HG03342 (cell line): ENCODE results near the gene B4GALNT4.
"Not testable (repeated sequence)": the region's sequence is repeated elsewhere in the genome, so short reads cannot be mapped to it uniquely, and the experiment has no call there.

Experiments used
- ATAC-seq: cut with Tn5 transposase; IDR thresholded peaks from one replicate; pipeline ENCODE4 v1.9.1; 2021; ENCODE audit warnings: mild to moderate bottlenecking, moderate library complexity; ENCODE audit not compliant: unreplicated experiment

B4GALNT4 gene

DNA sequence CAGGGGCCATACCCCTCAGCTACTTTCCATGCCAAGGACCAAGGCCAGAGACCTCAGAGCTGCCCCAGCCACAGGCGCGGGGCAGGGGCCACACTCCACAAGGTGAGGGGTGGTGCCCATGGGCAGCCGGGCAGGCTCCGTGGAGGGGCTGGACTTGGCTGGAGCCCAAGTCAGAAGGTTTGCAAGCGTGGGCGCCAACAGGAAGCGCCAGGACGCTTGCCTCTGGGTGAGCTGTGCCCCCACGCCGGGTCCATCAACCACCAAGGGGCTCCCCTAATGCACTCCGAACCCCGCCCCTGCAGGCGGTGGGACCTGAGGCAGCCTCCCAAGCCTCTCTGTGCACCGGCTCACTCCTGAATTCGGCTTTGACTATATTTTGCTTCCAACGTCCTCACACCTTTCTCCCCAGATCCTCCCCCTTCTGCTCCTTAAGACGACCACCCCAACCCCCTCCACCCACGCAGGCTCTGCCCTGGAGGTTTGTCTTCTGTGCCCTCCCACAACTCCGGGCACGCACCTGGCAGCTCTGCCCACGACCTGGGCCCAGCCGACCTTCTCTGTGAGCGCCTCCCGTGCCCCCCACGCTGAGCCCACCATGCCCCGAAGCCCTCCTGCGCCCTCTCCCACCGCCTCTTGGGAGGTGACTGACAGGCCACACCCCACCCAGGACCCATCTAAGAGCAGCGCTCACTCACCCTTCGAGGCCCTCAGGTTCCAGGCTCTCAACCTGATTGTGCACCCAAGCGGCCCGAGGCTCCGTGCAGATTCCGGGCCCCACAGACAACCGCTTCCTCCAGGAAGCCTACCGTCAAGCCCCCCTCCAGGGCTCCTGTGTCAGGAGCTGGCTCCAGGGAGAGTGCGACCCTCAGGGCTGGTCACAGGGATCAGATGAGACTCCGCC, 22.1 kb downstream of the B4GALNT4 start:
- no peak for ATAC-seq

DNA sequence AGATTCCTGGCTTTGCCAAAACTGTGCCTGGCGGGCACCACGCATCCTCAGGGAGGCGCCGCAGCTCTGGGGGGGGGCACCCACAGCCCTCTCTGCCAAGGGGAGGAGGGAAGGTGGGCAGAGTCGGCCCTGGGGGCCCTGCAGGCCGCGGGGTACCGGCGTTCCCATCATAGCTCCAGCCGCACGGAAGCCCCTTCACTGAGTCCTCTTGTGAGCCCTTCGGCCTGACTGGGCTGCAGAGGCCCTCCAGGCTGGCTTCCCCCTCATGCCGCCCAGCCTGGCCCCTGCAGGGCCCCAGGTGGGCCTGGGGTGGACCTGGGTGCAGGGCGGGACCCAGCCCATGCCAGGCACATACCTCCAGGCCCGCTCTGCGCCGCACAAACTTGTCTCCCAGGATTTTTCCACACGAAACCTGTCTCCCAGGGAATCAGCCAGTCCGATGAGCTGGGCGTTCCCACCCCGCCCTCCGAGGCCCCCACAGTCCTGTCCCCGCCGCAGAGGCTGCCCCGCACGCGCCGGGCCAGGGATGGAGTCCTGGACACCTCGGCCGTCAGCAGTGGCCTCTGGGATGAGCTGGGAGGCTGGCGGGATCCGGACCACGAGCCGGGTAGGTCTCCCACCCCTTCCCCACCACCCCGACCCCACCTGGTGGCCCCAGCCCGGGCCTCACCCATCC, 22.9 kb downstream of the B4GALNT4 start:
- ATAC-seq, result no peak

DNA sequence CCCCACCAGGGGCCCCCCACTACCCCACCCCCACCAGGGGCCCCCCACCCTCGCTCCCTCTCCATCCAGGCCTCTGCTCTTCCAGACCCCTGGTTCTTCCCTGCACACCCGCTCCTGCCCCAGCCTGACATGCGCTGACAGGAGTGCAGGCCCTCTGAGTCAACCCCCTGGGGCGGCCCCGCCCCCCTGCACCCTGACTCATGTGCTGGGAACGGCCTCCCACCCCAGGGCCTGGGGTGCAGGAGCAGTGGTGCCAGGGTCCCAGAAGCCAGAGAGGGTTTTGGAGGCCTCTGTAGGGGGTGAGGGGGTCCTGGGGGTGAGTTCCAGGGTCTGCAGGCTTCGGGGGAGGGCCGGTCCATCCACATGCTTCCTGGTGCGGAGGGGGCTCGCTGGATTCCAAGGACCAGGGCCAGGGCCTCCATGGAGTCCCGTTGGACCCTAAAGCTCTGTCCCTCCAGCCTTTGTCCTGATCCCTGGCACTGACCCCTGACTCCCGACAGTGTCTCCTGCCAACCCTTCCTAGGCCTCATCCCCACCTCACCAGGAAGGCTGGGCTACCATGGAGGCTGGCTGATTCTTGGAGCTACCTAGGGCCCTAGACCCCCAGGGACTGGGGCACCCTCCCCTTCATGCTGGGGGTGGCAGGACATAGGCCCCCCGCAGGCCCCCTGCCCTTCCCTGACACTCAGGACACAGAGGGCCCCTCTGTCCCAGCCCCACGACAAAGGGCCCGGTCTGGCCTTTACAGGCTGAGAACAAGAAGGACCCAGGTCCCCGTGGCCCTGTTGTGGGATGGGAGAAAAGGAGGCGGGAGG, 24.1 kb downstream of the B4GALNT4 start:
- ATAC-seq, result no peak

DNA sequence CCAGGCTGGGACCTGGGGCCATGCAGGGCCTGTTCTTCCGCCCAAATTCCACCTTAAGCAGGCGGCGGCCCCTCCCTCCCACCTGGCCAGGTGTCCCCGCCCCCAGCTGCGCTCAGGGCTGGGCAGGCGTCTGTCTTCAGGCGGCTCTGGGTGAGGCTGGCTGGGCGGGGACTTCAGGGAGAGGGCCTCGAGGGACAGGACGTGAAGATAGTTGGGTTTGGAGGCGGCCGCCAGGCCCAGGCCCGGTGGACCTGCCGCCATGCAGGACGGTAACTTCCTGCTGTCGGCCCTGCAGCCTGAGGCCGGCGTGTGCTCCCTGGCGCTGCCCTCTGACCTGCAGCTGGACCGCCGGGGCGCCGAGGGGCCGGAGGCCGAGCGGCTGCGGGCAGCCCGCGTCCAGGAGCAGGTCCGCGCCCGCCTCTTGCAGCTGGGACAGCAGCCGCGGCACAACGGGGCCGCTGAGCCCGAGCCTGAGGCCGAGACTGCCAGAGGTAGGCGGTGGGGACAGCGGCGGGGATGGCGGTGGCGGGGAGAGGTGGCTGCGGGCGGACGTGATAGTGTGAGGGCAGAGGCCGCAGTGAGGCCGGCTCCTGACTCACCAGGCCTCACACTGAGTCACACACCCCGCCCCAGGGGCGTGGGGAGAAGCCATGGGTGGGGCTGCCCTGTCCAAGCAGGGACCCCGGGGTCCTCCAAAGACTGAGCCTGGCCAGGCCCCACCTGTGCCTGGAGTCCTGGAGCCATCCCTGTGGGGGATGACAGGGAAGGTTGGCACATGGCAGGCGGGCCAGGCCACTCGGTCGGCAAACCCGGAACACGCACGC, 24.9 kb downstream of the B4GALNT4 start, which contains the start of gene PKP3:
Gene PKP3 (plus strand): TSS at position 176 of the 824 bp plus-strand sequence. CDS start 84 bp downstream, at position 260.
- no peak for ATAC-seq

DNA sequence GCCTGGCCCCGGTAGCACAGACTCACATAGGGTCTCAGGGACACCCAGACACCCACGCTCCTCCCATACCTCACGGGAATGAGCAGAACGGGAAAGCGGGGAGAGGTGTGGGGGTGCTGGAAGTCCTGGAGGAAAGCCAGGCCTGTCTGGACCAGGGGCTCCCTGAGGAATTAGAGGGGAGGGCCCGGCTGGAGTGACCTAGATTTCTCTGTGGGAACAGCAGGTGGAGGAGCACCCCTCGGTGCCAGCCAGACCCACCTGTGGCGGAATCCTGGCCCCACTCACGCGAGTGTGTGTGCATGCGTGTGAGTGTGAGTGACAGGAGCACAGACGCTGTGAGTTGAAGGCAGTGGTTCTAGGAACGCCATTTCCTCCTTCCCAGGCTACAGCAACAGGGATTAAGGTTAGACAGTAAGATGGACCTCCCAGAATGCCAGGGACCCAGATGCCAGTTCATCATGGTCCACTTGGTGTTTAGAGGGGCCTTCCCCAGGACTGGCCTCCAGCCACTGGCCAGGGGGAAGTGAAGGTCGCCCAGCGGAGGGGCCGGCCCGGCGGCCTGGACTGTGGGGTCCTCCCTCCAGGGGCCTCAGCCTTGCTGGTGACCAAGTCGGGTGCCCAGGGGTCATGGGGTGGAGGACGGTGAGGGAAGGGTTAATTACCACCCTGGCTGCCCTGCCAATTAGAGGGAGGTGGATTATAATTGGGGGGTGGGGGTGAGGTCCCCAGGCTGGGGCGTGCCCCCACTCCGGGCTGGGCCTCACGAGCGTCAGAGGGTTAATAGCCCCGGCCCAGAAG, 25.8 kb downstream of the B4GALNT4 start:
- no peak for ATAC-seq

DNA sequence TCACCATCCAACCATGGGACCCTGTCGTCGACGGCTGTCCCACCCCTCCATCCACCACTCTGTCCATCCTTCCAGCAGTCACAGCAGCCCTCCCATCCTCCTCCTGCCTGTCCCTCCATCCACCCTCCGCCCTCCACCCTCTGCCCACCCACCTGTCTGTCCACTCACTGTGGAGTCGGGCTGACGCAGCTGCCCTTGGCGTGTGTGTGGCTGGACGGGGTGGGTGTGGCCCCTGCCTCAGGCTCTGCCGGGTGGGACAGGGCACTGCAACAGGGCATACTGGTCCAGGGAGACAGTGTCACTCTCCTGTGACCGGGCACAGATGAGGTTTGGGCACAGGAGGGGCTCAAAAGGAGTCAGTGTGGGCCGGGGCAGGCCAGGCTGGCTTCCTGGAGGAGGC, 26.6 kb downstream of the B4GALNT4 start:
- ATAC-seq, result no peak

DNA sequence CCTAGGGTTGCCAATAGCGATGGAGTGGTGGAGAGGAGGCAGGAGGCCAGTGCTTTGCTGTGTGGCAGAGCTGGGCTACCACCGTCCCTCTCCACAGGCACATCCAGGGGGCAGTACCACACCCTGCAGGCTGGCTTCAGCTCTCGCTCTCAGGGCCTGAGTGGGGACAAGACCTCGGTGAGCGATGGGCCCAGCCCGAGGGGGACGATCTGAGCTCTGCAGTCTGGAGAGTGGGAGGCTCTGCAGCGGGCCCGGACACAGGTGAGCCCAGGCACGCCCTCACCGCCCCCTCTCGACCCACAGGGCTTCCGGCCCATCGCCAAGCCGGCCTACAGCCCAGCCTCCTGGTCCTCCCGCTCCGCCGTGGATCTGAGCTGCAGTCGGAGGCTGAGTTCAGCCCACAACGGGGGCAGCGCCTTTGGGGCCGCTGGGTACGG, 27.2 kb downstream of the B4GALNT4 start:
- ATAC-seq, result no peak

DNA sequence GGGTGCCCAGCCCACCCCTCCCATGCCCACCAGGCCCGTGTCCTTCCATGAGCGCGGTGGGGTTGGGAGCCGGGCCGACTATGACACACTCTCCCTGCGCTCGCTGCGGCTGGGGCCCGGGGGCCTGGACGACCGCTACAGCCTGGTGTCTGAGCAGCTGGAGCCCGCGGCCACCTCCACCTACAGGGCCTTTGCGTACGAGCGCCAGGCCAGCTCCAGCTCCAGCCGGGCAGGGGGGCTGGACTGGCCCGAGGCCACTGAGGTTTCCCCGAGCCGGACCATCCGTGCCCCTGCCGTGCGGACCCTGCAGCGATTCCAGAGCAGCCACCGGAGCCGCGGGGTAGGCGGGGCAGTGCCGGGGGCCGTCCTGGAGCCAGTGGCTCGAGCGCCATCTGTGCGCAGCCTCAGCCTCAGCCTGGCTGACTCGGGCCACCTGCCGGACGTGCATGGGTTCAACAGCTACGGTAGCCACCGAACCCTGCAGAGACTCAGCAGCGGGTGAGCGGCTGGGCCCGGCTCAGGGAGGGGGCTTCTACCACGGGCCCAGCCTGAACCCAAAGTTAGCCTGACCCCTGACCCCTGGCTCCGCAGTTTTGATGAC, 27.7 kb downstream of the B4GALNT4 start:
- no peak for ATAC-seq

DNA sequence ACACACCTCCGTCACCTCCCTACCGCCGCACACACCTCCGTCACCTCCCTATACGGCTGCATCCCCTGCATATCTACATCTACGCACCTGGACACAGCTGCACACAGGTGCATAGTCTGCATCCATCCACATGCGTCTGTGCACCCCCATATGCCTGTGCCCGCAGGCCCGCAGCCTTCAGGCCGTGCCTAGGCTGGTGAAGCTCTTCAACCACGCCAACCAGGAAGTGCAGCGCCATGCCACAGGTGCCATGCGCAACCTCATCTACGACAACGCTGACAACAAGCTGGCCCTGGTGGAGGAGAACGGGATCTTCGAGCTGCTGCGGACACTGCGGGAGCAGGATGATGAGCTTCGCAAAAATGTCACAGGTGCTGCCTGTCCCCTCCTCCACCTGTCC, 29.5 kb downstream of the B4GALNT4 start:
- ATAC-seq, result no peak

DNA sequence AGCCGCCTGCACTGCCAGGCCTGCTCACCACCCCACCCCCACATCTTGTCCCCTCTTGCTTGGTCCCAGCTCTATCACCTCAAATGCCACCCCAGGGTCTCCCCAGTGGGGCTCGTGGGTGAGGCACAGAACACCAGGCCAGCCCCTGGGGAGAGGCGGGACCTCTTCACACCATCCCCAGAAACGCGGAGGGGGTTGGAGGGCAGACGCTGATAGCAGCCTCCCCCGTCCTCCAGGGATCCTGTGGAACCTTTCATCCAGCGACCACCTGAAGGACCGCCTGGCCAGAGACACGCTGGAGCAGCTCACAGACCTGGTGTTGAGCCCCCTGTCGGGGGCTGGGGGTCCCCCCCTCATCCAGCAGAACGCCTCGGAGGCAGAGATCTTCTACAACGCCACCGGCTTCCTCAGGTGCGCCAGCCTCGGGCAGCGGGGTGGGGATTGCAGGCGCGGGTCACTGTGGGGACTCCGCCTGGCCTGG, 30.5 kb downstream of the B4GALNT4 start:
- ATAC-seq, result no peak

DNA sequence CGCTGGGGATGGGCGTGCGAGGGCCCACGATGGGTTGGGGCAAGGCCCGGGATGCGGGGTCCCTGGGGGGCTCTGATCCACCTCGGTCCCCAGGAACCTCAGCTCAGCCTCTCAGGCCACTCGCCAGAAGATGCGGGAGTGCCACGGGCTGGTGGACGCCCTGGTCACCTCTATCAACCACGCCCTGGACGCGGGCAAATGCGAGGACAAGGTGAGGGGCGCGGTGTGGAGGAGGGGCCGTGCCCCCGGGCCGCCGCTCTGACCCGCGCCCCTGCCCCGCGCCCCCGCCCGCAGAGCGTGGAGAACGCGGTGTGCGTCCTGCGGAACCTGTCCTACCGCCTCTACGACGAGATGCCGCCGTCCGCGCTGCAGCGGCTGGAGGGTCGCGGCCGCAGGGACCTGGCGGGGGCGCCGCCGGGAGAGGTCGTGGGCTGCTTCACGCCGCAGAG, 31.0 kb downstream of the B4GALNT4 start:
- ATAC-seq, result no peak

DNA sequence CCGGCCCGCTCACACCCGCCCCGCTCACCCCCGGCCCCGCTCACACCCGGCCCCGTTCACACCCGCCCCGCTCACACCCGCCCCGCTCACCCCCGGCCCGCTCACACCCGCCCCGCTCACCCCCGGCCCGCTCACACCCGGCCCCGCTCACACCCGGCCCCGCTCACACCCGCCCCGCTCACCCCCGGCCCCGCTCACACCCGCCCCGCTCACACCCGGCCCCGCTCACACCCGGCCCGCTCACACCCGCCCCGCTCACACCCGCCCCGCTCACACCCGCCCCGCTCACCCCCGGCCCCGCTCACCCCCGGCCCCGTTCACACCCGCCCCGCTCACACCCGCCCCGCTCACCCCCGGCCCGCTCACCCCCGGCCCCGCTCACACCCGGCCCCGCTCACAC, 31.9 kb downstream of the B4GALNT4 start:
- not testable (repeated sequence) for ATAC-seq

DNA sequence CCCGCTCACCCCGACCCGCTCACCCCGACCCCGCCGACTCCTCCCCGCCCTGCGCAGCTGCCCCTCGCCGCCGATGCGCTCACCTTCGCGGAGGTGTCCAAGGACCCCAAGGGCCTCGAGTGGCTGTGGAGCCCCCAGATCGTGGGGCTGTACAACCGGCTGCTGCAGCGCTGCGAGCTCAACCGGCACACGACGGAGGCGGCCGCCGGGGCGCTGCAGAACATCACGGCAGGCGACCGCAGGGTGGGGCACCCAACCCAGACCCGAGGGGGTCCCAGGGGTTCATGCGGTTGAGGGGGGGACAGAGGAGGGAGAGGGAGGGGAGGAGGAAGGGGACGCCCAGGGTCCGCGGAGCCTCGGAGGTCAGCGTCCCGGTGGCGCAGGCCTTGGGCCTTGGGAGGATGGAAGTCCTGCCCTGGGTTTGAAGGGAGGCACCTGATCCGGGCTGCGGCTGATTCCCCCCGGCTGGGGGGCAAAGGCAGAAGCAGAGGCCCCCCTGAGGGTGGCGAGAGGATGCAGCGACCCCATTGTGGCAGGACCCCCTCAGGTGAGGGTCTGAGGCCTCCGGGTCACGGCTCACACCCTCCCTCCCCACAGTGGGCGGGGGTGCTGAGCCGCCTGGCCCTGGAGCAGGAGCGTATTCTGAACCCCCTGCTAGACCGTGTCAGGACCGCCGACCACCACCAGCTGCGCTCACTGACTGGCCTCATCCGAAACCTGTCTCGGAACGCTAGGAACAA, 33.9 kb downstream of the B4GALNT4 start:
- no peak for ATAC-seq

DNA sequence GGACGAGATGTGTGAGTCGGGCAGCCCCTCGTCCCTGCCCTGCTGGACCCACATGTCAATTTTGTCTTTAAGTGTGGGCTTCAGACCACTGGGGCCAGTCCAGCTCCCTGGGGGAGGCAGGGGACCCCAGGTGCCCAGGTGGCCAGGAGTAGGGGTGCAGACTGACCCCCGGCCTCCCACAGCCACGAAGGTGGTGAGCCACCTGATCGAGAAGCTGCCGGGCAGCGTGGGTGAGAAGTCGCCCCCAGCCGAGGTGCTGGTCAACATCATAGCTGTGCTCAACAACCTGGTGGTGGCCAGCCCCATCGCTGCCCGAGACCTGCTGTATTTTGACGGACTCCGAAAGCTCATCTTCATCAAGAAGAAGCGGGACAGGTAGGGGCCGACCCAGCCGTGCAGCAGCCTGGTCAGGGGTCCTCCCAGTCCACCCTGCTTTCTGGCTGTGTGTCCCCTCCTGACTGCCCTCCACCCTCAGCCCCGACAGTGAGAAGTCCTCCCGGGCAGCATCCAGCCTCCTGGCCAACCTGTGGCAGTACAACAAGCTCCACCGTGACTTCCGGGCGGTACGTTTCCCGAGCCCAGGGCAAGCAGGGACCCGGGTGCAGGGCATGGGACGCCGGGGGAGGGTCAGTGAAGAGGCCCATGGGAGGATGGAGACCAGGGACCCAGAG, 34.6 kb downstream of the B4GALNT4 start:
- ATAC-seq, result no peak

DNA sequence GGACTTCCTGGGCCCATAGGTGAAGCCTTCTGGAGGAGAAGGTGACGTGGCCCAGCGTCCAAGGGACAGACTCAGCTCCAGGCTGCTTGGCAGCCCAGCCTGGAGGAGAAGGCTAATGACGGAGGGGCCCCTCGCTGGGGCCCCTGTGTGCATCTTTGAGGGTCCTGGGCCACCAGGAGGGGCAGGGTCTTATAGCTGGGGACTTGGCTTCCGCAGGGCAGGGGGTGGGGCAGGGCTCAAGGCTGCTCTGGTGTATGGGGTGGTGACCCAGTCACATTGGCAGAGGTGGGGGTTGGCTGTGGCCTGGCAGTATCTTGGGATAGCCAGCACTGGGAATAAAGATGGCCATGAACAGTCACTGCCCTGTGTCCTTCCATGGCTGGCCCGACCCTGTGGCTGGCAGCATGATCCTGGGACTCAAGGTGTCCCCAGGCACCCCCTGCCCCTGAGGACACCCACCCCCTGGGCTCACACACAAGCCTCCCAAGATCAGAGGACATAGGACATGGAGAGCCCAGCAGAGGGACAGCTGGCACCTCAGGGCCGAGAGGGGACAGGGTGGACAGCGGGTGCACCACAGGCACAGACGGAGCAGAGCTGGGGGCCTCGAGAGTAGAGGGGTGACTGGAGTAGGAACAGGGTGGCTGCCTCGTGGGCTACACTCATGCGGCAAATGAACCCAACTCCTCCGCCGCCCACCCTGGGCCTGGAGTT, 35.4 kb downstream of the B4GALNT4 start:
- no peak for ATAC-seq

DNA sequence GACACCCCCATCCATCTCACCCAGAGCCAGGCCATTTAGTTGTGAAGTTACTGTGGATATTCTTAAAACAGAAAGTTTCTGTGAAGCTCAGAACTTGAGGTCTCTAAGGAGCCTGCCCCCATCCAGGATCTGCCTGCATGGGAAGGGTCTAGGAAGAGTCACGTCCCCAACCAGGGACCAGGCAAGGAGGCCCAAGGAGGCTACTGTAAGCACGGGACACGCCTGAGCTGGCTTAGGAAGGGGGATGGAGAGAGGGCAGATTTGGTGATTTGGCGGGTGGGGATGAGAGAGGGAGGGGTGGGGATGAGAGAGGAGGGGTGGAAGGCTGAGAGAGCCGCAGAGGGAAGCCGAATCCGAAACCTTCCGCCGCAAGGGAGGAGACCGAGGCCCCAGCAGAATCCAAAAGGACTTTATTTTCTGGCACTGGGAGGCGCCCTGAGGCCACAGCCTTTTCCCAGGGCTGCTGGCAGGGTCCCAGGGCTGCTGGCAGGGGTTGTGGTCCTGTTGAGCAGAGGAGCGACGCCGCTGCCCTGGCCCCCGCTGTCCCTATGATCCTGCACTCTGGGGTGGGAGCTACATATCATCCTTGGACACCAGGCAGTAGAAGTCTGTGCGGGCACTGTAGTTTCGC, 36.1 kb downstream of the B4GALNT4 start:
- ATAC-seq, result no peak
